T47D (cell line): ENCODE results near the gene ZNF688.

Source experiments
- DNase-seq, 2 experiments: peaks; one replicate each; pipeline versions ENCODE4 v3.0.0 to v3.0.0-alpha.2; 2011 to 2012; ENCODE audit warnings: low read depth in 1 of 2, low spot score in 1 of 2
- JUND ChIP-seq: IDR thresholded peaks from 2 replicates; pipeline ENCODE4 v1.6.1; 2012; ENCODE audit warnings: low read depth
- in situ Hi-C: cut with HindIII; loops from 2 replicates; pipeline ENCODE4 v1.10.0; 2016; ENCODE audit warnings: low sequenced_read_pairs, low pct_unique_long_range_greater_than_20kb

The ZNF688 gene

GRCh38 chr16:30571445-30572322, at the start of gene ZNF688:
Gene ZNF688, minus strand, starts transcription at chr16:30571714. Its CDS starts 85 bp downstream, at chr16:30571629.
- in situ Hi-C loops = no loop called here
- peak; percentile 96 for DNase-seq
- TF ChIP-seq JUND = no peak

- DNase-seq = peak in 1 of 2 experiments; percentile 57
- in situ Hi-C loops = no loop called here
- TF ChIP-seq JUND = no peak
These were observed 48.7 kb upstream of the ZNF688 start for GRCh38 chr16:30620169-30620568.

DNA sequence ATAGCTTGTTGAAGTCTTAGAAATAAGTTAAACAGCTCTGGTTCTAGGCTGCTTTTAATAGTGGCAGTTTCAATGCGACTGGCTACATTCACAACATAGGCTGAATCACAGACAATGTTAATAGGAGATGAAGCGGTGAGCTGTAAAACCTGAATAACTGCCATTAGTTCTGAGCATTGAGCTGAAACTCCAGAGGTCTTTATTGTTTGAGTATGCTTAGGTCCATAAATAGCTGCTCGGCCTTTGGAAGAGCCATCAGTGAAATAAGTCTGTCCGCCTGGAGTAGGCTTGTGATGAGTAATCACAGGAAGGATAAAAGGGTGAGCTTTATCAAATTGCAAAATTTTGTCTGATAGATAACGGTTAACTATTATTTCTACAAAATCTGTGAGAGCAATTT, 48.1 kb upstream of the ZNF688 start:
- no peak for TF ChIP-seq JUND
- in situ Hi-C loops = no loop called here
- DNase-seq = peak in 1 of 2 experiments; percentile 40

- in situ Hi-C loops = no loop called here
- no peak for DNase-seq
- TF ChIP-seq JUND = no peak
These were observed 47.7 kb upstream of the ZNF688 start for GRCh38 chr16:30619202-30619601.

GRCh38 chr16:30615358-30616091, 44.0 kb upstream of the ZNF688 start:
- in situ Hi-C loops = no loop called here
- peak in 1 of 2 experiments; percentile 88 for DNase-seq
- TF ChIP-seq JUND = no peak

GRCh38 chr16:30609926-30610839, 38.7 kb upstream of the ZNF688 start, which contains the start of gene ZNF689:
Gene ZNF689, minus strand, starts transcription at chr16:30610389. Its CDS starts 348 bp downstream, at chr16:30610041.
- in situ Hi-C loops = no loop called here
- peak; percentile 95 to 99 for DNase-seq
- TF ChIP-seq JUND = no peak

DNA sequence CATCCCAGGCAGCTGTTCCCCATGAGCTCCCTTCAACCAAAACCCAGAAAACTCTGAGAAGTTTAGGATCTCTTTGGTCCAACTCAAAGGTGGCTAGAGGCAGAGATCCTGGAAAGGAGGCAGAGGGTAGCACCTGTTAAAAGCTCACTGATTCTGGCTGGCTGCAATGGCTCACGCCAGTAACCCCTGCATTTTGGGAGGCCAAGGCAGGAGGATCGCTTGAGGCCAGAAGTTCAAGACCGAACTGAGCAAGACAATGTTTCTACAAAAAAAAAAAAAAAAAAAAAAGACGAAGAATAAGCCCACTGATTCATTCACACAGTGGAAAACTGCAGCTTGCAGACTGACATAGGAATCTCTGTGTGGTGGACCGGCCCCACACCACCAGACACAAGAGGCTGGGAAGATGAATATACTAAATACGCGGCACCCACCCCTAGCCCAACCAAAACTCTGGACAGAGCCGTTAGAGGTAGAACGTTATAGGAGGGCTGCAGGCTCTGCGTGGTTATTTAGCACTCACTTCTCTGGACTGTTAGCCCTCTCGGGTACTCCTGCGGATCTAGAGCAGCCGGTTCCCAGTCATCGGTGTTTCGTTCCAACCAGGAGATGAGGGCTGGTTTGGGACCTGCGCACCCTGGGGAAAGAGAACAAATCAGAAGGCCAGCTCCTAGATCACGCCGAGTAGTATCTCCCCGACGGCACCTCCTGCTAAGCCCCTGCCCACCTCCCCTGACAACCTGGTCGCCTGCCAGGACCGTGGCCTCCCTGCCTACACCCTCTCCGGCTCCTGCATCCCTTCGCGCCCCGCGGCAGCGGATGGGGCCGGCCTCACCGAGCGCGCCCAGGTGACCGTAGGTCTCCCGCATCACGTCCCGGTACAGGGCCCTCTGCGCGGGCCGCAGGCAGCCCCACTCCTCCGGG, 37.8 kb upstream of the ZNF688 start:
- DNase-seq = peak; percentile 53 to 70
- in situ Hi-C loops = no loop called here
- TF ChIP-seq JUND = no peak

DNA sequence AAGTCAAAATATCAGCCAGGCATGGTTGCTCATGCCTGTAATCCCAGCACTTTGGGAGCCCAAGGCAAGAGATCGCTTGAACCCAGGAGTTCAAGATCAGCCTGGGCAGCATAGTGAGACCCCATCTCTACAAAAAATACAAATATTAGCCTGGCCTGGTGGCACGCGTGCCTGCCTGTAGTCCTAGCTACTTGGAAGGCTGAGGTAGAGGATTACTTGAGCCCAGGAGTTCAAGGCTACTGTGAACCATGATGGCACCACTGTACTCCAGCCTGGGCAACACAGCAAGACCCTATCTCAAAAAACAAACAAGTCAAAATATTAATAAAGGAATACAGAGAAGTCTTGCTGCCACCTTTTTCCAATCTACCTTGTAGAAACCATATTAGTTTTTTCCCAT, 34.5 kb upstream of the ZNF688 start:
- TF ChIP-seq JUND = no peak
- DNase-seq = no peak
- in situ Hi-C loops = no loop called here

DNA sequence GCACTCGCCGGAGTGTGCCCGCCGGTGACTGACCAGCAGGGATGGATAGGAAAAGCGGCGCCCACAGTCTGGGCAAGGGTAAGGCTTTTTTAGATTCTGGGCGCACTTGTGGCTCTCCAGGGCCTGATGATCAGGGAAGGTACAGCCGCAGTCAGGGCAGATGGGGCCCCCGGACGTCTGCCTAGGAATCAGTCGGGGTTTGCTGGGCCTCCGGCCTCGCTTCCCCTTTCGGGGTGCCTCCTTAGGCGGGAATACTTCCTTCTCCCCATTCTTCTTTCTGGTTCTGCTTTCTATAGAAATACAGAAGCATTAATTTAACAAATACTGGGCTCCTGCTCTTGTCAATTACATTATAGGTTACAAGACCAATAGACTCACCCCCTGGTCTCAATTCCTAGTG, 33.6 kb upstream of the ZNF688 start:
- in situ Hi-C loops = no loop called here
- no peak for TF ChIP-seq JUND

DNA sequence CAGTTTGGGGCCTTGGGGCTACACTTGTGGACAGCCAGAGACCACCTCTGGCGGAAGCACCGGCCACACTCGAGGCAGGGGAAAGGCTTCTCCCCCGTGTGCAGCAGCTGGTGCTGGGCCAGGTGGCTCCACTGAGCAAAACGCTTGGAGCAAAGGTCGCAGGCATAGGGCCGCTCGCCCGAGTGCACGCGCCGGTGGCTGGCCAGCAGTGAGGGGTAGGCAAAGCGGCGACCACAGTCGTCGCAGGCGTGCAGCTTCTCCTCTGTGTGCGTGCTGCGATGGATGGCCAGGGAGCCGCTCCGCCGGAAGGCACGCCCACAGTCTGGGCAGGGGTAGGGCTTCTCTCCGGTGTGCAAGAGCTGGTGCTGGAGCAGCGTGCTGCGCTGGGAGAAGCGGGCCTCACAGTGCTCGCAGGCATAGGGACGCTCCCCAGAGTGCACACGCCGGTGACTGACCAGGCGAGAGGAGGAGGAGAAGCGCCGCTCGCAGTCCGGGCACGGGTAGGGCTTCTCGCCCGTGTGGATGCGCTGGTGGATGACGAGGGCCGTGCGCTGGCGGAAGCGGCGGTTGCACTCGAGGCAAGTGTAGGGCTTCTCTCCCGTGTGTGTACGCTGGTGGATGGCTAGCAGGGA, 32.9 kb upstream of the ZNF688 start:
- no peak for DNase-seq
- TF ChIP-seq JUND = no peak
- in situ Hi-C loops = no loop called here

More for the DNA sequence above, 33.6 kb upstream of the ZNF688 start:
- DNase-seq = no peak

- no peak for TF ChIP-seq JUND
- no peak for DNase-seq
- in situ Hi-C loops = no loop called here
These were observed 32.4 kb upstream of the ZNF688 start for GRCh38 chr16:30603945-30604315.
